Tibial nerve (tissue), 4 donors: ENCODE results near the gene DCDC1. TPM values are rescaled to one million over a fixed set of nuclear protein-coding genes. Genes with fewer than 3 reads are reported as not detected.

Experiments
- DNase-seq, 2 donors: peaks; one replicate each; pipeline ENCODE4 v3.0.0-alpha.2; 2019; ENCODE audit warnings: low spot score in 2 of 2
- H3K27ac ChIP-seq, 4 donors: fragments of 200-600 bp; sonication (generic) in 3 of 4; one replicate each; pipeline ENCODE4 v1.5.1; 2017 to 2019; ENCODE audit warnings: mild to moderate bottlenecking in 1 of 4
- H3K27me3 ChIP-seq, 2 donors: fragments of 200-600 bp; sonication (generic) in 1 of 2; one replicate each; pipeline versions ENCODE4 v1.5.1 to v1.6.0; 2017 to 2019
- H3K36me3 ChIP-seq, 3 donors: fragments of 200-600 bp; sonication (generic); one replicate each; pipeline ENCODE4 v1.5.1; 2018 to 2019
- H3K4me1 ChIP-seq, 4 donors: fragments of 200-600 bp; sonication (generic) in 3 of 4; one replicate each; pipeline ENCODE4 v1.5.1; 2017 to 2019
- H3K4me3 ChIP-seq, 4 donors: fragments of 200-600 bp; sonication (generic) in 3 of 4; one replicate each; pipeline ENCODE4 v1.5.1; 2017 to 2019; ENCODE audit warnings: mild to moderate bottlenecking in 1 of 4, moderate library complexity in 1 of 4
- H3K9me3 ChIP-seq, 4 donors: fragments of 200-600 bp; sonication (generic) in 3 of 4; one replicate each; pipeline ENCODE4 v1.5.1; 2017 to 2019
- EP300 ChIP-seq, 2 donors: sonication (generic); formaldehyde crosslinking; IDR thresholded peaks; one replicate each; pipeline ENCODE4 v1.6.1; 2017; ENCODE audit warnings: antibody characterized with exemption in 2 of 2, mild to moderate bottlenecking in 1 of 2
- POLR2A ChIP-seq, 2 donors: fragments of 450-650 bp; IDR thresholded peaks; one replicate each; pipeline ENCODE4 v1.6.1; 2017; ENCODE audit warnings: antibody characterized with exemption in 2 of 2, mild to moderate bottlenecking in 2 of 2, moderate library complexity in 2 of 2
- whole genome bisulfite sequencing, 2 donors: methylation state at CpG; one replicate each; pipeline ENCODE4 v1.1.5; 2018; 5-methylcytosine and 5-hydroxymethylcytosine counted together
- total RNA-seq, 4 donors: library from RNA; depleted of rRNA; stranded (reverse); fragments of >200 nt; gene quantifications; one replicate each; pipeline ENCODE4 v1.1.0, GENCODE V29; 2016
- TF ChIP-seq, protein P1 (sequence below), 5 experiments: fragments of 200-600 bp in 3 of 5; fragments of 450-650 bp in 2 of 5; sonication (generic) in 3 of 5; IDR thresholded peaks; one replicate each; pipeline ENCODE4 v1.5.1; 2016 to 2019; ENCODE audit warnings: antibody characterized with exemption in 5 of 5, mild to moderate bottlenecking in 3 of 5, moderate library complexity in 2 of 5

Gene DCDC1
- total RNA-seq, 4 donors from 2014 or later, result 1.1 to 6.1 (median 1.9) TPM

GRCh38 chr11:31237819-31238760 is 131.4 kb downstream of the DCDC1 start:
- H3K4me1 ChIP-seq, result peaks cover 0 to 4% (median 0%) of the 10 kb centered on the region in 4 donors
- H3K27ac ChIP-seq, result no peak overlapping the region
- TF ChIP-seq, protein P1, sequence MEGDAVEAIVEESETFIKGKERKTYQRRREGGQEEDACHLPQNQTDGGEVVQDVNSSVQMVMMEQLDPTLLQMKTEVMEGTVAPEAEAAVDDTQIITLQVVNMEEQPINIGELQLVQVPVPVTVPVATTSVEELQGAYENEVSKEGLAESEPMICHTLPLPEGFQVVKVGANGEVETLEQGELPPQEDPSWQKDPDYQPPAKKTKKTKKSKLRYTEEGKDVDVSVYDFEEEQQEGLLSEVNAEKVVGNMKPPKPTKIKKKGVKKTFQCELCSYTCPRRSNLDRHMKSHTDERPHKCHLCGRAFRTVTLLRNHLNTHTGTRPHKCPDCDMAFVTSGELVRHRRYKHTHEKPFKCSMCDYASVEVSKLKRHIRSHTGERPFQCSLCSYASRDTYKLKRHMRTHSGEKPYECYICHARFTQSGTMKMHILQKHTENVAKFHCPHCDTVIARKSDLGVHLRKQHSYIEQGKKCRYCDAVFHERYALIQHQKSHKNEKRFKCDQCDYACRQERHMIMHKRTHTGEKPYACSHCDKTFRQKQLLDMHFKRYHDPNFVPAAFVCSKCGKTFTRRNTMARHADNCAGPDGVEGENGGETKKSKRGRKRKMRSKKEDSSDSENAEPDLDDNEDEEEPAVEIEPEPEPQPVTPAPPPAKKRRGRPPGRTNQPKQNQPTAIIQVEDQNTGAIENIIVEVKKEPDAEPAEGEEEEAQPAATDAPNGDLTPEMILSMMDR (IDR thresholded peaks at IDR 0.05), result no peak
- TF ChIP-seq POLR2A (IDR thresholded peaks at IDR 0.05), result no peak
- TF ChIP-seq EP300 (IDR thresholded peaks at IDR 0.05), result no peak
- no peaks in the 10 kb centered on the region for H3K36me3 ChIP-seq
- H3K4me3 ChIP-seq, result no peak overlapping the region
- H3K27me3 ChIP-seq, result no peaks in the 10 kb centered on the region
- DNase-seq, result no peak
- no peaks in the 10 kb centered on the region for H3K9me3 ChIP-seq
- 34 to 40% methylated on average over 8 of the region's 8 CpGs for WGBS, 2 donors

DNA sequence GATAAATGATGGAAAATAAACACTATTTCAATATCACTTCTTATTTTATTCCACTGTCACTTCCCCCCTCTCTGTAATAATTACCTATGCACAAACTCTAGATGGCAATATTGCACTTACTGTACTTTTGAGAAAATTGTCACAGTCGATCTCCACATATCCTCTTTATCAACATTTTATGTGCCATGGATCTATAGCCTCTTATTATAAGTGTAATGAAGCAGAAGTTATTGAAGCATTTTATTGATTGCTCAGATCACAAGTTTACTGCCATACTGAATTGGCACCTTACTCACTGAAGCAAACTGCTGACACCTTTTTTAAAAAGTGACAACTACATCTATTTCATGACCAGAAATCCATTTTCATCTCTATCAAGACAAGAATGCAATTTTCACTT is 133.4 kb downstream of the DCDC1 start:
- H3K27ac ChIP-seq, result no peak overlapping the region
- H3K4me3 ChIP-seq, result no peak overlapping the region
- no peaks in the 10 kb centered on the region for H3K27me3 ChIP-seq
- no peaks in the 10 kb centered on the region for H3K36me3 ChIP-seq
- H3K9me3 ChIP-seq, result no peaks in the 10 kb centered on the region
- peaks cover 0 to 4% (median 0%) of the 10 kb centered on the region in 4 donors for H3K4me1 ChIP-seq
- no peak for DNase-seq
- TF ChIP-seq, protein P1 (IDR thresholded peaks at IDR 0.05), result peak in 2 of 5 experiments; percentile 12 to 26
- no peak for TF ChIP-seq EP300 (IDR thresholded peaks at IDR 0.05)
- no peak for TF ChIP-seq POLR2A (IDR thresholded peaks at IDR 0.05)
- 0 to 2% methylated on average over 1 of the region's 1 CpG for WGBS, 2 donors

DNA sequence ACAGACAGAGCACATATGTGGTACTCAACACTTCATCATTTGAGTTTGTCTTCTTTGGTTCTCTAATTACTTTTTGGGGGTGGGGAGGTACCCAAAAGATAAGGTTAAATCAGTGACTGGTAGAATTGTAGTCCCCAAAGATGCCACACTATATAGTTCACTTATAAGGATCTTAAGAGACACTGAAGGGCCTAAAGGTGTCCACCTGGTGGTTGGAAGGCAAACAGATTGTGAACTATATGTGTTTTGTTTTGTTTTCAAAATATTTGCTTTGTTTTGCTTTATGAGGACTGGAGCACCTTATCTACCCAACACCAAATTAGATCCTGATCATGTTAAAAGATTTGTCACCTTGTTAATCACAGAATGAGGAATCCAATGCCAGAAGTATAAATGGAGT is 136.1 kb downstream of the DCDC1 start:
- TF ChIP-seq EP300 (IDR thresholded peaks at IDR 0.05) (no peak), POLR2A (IDR thresholded peaks at IDR 0.05) (no peak)
- Histone ChIP-seq H3K36me3 (no peaks in the 10 kb centered on the region), H3K9me3 (no peaks in the 10 kb centered on the region), H3K4me1 (peaks cover 0 to 4% (median 0%) of the 10 kb centered on the region in 4 donors), H3K27ac (no peak overlapping the region), H3K4me3 (no peak overlapping the region), H3K27me3 (no peaks in the 10 kb centered on the region)
- DNase-seq, result no peak

DNA sequence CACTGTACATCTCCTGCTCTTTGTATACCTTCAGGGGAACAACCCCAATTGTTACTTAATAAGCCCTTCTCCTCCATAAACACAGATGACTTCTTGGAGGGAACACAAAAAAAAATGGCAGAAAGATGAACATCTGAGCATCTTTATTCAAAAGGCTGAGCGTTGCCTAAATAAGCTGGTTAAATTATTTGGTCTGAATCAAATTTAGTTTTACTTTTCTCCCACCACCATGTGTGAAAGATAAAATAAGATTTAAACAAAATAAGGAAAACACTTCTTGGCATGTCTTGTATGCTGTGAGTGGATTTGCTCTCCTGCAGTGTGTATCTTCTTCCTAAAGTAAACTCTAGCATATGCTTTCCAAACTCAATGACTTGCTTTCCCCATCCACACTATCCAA is 137.9 kb downstream of the DCDC1 start:
- TF ChIP-seq, protein P1 (IDR thresholded peaks at IDR 0.05), result no peak
- TF ChIP-seq POLR2A (IDR thresholded peaks at IDR 0.05), result no peak
- TF ChIP-seq EP300 (IDR thresholded peaks at IDR 0.05), result no peak
- Histone ChIP-seq H3K4me1 (no peaks in the 10 kb centered on the region), H3K27me3 (no peaks in the 10 kb centered on the region), H3K27ac (no peak overlapping the region), H3K36me3 (no peaks in the 10 kb centered on the region), H3K4me3 (no peak overlapping the region), H3K9me3 (peaks cover 0 to 4% (median 0%) of the 10 kb centered on the region in 4 donors)
- 78 to 89% methylated on average over 1 of the region's 1 CpG for WGBS, 2 donors
- no peak for DNase-seq

DNA sequence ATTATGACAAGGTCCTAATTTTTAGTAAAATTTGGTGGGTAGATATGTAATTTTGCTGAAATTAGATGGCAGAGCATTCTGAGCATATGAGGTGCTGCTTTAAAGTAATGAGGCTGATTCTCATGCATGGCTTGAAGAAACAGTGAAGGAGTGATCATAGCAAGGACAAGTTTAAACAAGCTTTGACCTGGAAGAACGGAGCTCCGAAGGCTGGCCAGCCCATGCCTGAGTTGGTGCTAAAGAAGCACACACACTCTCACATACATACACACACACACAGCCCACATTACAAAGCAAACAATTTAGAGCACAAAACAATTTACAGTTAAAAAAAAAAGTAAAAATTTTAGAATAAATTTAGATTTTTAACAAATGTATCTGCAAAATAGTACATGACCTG is 150.7 kb downstream of the DCDC1 start:
- no peaks in the 10 kb centered on the region for H3K9me3 ChIP-seq
- no peak for DNase-seq
- 62 to 78% methylated on average over 2 of the region's 2 CpGs for WGBS, 2 donors
- no peaks in the 10 kb centered on the region for H3K4me1 ChIP-seq
- TF ChIP-seq EP300 (IDR thresholded peaks at IDR 0.05) (no peak), POLR2A (IDR thresholded peaks at IDR 0.05) (no peak)
- TF ChIP-seq, protein P1 (IDR thresholded peaks at IDR 0.05), result no peak
- H3K27me3 ChIP-seq, result no peaks in the 10 kb centered on the region
- no peak overlapping the region for H3K27ac ChIP-seq
- H3K4me3 ChIP-seq, result no peak overlapping the region
- H3K36me3 ChIP-seq, result no peaks in the 10 kb centered on the region
